Psoas muscle (tissue), 8 donors: ENCODE data around the gene KIF17. TPM values are rescaled to one million over a fixed set of nuclear protein-coding genes. Genes with fewer than 3 reads are reported as not detected.
"Not testable (repeated sequence)": the region's sequence is repeated elsewhere in the genome, so short reads cannot be mapped to it uniquely, and the experiment has no call there.

ENCODE experiments used
- ATAC-seq, 4 donors: fragments of 200-7000 bp; cut with Tn5 transposase; one replicate each; pipeline ENCODE4 v1.9.1; 2020; ENCODE audit warnings: moderate library complexity in 3 of 4, mild to moderate bottlenecking in 2 of 4
- DNase-seq, 2 donors: peaks; one replicate each; pipeline ENCODE4 v3.0.0-alpha.2; 2020
- H3K27ac ChIP-seq: fragments of 200-600 bp; one replicate; pipeline ENCODE4 v1.8.0; 2022
- H3K27me3 ChIP-seq, 3 donors: fragments of 200-600 bp in 1 of 3; one replicate each; pipeline versions ENCODE4 v1.6.1 to v1.8.0; 2013 to 2022; ENCODE audit warnings: low read length in 2 of 3, mild to moderate bottlenecking in 2 of 3, moderate library complexity in 1 of 3; ENCODE audit not compliant: insufficient read depth in 3 of 3
- H3K36me3 ChIP-seq, 2 donors: fragments of 200-600 bp in 1 of 2; one replicate each; pipeline versions ENCODE4 v1.6.1 to v1.8.0; 2013 to 2022; ENCODE audit warnings: low read depth in 1 of 2, mild to moderate bottlenecking in 1 of 2, moderate library complexity in 1 of 2; ENCODE audit not compliant: insufficient read depth in 1 of 2
- H3K4me1 ChIP-seq: fragments of 200-600 bp; one replicate; pipeline ENCODE4 v1.8.0; 2022
- H3K4me3 ChIP-seq: fragments of 200-600 bp; one replicate; pipeline ENCODE4 v1.8.0; 2022; ENCODE audit warnings: mild to moderate bottlenecking
- H3K9me3 ChIP-seq: fragments of 200-600 bp; one replicate; pipeline ENCODE4 v1.8.0; 2022
- WGBS, 3 donors: extraction: QIAGEN DNeasy Blood & Tissue Kit; methylation state at CpG; one replicate each; pipeline versions ENCODE4 v1.1.6 to v1.1.7; 2013; 5-methylcytosine and 5-hydroxymethylcytosine counted together
- intact Hi-C, 2 donors: fragments of 100-400 bp; cut with DNase I; formaldehyde crosslinking; loops; one replicate each; pipeline versions ENCODE4 v1.11.0 to v1.14.2; 2022
- polyA plus RNA-seq, 3 donors: library from polyadenylated mRNA; stranded (reverse); fragments of 200-250 nt; gene quantifications; one replicate each; pipeline ENCODE4 v1.2.3, GENCODE V29; 2013
- total RNA-seq, 4 donors: library from RNA; stranded (reverse); fragmentation: NEBNext Ultra II Directional in 2 of 4; extraction: Animal tissue kit (Norgen Biotek cat#: 25700) in 2 of 4; gene quantifications; one replicate each; pipeline versions ENCODE4 v1.2.1 to v1.2.4, GENCODE V29; 2021 to 2023
- TF ChIP-seq, protein P1 (sequence below): fragments of 200-600 bp; IDR thresholded peaks from one replicate; pipeline ENCODE4 v1.8.0; 2022; ENCODE audit warnings: antibody characterized with exemption
- donor health status: healthy with polysubstance abuse.
- donor health status: DM: no; HTN: no; CAD: no; lungs with moderate emphysema.
- donor health status: Bipolar disorder and iron deficiency.
- donor health status: healthy.
- donor health status: DM: yes; HTN: yes; CAD: no.
- donor health status: DM: no; HTN: no; CAD: no.
- donor health status: DM: no; HTN: no; CAD: no.
- donor health status: DM: yes; HTN: yes; CAD: no.

The KIF17 gene
- total and polyA plus RNA-seq, 7 donors: 1.1 to 3.4 (median 1.5) TPM

DNA sequence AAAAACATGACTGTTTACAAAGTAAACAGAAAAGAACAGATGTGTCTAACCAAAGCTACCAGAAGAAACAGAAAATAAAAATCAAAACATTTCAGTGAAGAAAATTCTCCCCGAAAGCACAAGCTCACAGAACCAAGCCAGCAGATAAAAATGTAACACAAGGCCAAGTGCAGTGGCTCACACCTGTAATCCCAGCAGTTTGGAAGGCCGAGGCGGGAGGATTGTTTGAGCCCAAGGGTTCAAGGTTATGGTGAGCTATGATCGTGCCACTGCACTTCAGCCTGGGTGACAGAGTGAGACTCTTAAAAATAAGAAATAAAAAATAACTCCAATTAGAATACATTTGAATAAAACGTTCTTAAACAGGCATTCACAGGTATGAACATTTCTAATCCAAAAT lies 37.5 kb downstream of the KIF17 start:
- no peak overlapping the region for H3K4me3 ChIP-seq
- H3K27ac ChIP-seq: no peak overlapping the region
- TF ChIP-seq, protein P1, sequence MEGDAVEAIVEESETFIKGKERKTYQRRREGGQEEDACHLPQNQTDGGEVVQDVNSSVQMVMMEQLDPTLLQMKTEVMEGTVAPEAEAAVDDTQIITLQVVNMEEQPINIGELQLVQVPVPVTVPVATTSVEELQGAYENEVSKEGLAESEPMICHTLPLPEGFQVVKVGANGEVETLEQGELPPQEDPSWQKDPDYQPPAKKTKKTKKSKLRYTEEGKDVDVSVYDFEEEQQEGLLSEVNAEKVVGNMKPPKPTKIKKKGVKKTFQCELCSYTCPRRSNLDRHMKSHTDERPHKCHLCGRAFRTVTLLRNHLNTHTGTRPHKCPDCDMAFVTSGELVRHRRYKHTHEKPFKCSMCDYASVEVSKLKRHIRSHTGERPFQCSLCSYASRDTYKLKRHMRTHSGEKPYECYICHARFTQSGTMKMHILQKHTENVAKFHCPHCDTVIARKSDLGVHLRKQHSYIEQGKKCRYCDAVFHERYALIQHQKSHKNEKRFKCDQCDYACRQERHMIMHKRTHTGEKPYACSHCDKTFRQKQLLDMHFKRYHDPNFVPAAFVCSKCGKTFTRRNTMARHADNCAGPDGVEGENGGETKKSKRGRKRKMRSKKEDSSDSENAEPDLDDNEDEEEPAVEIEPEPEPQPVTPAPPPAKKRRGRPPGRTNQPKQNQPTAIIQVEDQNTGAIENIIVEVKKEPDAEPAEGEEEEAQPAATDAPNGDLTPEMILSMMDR: no peak
- no peaks in the 10 kb centered on the region for H3K9me3 ChIP-seq
- intact Hi-C loops: no loop called here
- ATAC-seq: no peak
- H3K4me1 ChIP-seq: no peaks in the 10 kb centered on the region
- H3K36me3 ChIP-seq: no peaks in the 10 kb centered on the region
- 82 to 86% (median 85%) methylated on average over 5 of the region's 5 CpGs for WGBS, 3 donors
- no peaks in the 10 kb centered on the region for H3K27me3 ChIP-seq
- DNase-seq: no peak

DNA sequence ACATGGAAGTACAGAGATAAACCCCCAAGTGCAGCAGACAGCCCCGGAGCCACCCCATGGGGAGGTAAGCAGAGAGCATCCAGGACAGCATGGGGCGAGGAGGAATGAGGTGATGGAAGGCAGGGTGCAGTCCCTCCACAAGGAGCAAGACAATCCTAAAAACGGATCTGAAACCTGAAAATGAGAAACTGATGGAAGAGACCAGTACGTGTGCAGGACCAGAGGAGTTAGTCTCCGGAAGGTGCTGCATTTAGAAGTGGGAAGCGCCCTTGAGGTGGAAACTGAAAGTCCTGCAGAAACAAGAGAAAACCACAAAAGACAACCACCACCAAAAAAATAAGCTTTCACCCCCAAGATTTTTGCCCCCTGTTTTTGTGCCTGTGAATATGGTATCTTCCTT lies 39.2 kb downstream of the KIF17 start:
- WGBS, 3 donors: 79 to 85% (median 83%) methylated on average over 6 of the region's 6 CpGs
- intact Hi-C loops: no loop called here

DNA sequence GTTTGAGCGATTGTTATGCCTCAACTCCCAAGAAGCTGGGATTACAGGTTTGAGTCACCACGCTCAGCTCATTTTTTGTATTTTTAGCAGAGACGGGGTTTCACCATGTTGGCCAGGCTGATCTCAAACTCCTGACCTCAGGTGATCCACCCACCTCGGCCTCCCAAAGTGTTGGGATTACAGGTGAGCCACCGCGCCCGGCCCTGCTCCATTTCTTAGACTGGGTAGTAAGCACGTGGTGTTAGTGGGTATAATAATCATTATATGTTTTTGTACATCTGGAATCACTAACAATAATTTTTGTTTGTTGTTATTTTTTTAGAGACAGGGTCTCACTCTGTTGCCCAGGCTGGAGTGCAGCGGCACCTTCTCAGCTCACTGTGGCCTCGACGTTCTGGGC lies 44.2 kb downstream of the KIF17 start:
- H3K4me3 ChIP-seq, H3K27me3 ChIP-seq, ATAC-seq, H3K4me1 ChIP-seq, H3K9me3 ChIP-seq, DNase-seq, H3K27ac ChIP-seq, intact Hi-C loops, H3K36me3 ChIP-seq: not testable (repeated sequence)
- WGBS, 3 donors: 88 to 89% (median 88%) methylated on average over 11 of the region's 11 CpGs

More for the DNA sequence above, 39.2 kb downstream of the KIF17 start:
- Histone ChIP-seq H3K9me3 (no peaks in the 10 kb centered on the region), H3K27ac (no peak overlapping the region), H3K4me3 (no peak overlapping the region), H3K36me3 (no peaks in the 10 kb centered on the region), H3K27me3 (peaks cover 0 to 2% (median 0%) of the 10 kb centered on the region in 3 donors), H3K4me1 (no peaks in the 10 kb centered on the region)
- DNase-seq (no peak), ATAC-seq (no peak)
- TF ChIP-seq, protein P1: no peak

DNA sequence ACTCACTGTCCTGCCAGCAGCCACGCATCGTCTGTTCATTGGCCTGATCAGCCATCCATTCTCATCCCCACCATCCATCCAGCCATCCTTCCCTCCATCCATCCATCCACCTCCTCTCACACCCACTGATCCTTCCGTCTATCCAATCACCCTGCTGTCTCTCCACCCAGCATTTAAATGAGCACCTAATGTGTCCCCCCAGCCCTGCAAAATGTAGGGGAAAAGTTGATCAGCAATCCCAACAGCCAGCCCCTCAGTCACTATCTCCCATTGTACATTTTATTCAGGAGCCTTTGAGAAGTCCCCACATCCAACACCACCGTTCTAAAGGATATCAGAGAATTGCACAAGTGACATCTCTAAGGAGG lies 45.6 kb downstream of the KIF17 start:
- 84 to 90% (median 89%) methylated on average over 4 of the region's 4 CpGs for WGBS, 3 donors
- H3K4me3 ChIP-seq: no peak overlapping the region
- intact Hi-C loops: no loop called here
- ATAC-seq: no peak
- H3K27ac ChIP-seq: no peak overlapping the region
- no peaks in the 10 kb centered on the region for H3K9me3 ChIP-seq
- no peaks in the 10 kb centered on the region for H3K36me3 ChIP-seq
- H3K27me3 ChIP-seq: peaks cover 0 to 2% (median 0%) of the 10 kb centered on the region in 3 donors
- TF ChIP-seq, protein P1: no peak
- DNase-seq: no peak
- no peaks in the 10 kb centered on the region for H3K4me1 ChIP-seq

DNA sequence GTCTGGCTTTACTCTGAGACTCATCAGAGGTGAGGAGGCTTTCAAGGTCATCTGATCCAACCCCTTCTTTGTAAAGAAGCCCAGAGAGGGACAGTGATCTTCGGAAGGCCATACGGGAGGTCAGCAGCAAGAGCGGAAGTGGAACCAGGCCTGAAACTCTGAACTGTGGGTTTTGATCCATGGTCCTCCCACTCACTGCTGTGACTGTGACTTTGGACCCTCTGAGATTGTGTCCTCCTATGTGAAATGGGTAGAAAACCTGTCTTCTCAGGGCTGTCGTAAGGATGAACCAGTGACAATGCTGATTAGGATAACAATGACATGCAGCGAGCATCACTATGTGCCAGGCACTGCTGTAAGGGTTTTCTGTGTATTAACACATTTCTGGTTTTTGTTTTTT lies 46.9 kb downstream of the KIF17 start:
- no peaks in the 10 kb centered on the region for H3K4me1 ChIP-seq
- DNase-seq (no peak), ATAC-seq (no peak)
- intact Hi-C loops: no loop called here
- peaks cover 0 to 2% (median 0%) of the 10 kb centered on the region in 3 donors for H3K27me3 ChIP-seq
- H3K27ac ChIP-seq: no peak overlapping the region
- TF ChIP-seq, protein P1: no peak
- H3K9me3 ChIP-seq: no peaks in the 10 kb centered on the region
- H3K36me3 ChIP-seq: no peaks in the 10 kb centered on the region
- no peak overlapping the region for H3K4me3 ChIP-seq
- WGBS, 3 donors: 82 to 92% (median 90%) methylated on average over 5 of the region's 5 CpGs
